Heart left ventricle (tissue), 13 donors: Measurements from ENCODE around the gene BMPR2.

Experiments used
- POLR2A ChIP-seq, 2 donors: fragments of 450-650 bp; IDR thresholded peaks; one replicate each; pipeline ENCODE4 v1.6.1; 2017; ENCODE audit warnings: antibody characterized with exemption in 2 of 2, mild to moderate bottlenecking in 2 of 2, moderate library complexity in 2 of 2
- TF ChIP-seq, protein P1 (sequence below), 12 donors: fragments of 200-600 bp; sonication (generic) in 4 of 12; IDR thresholded peaks; one replicate each; pipeline versions ENCODE4 v1.5.0 to v1.8.0; 2018 to 2022; ENCODE audit warnings: antibody characterized with exemption in 12 of 12, mild to moderate bottlenecking in 5 of 12
- donor health status: ischemic (EF 13 %, LVEDD 7.1; RV severe dilation, severe dysfunction).
- donor health status: DM: no; HTN: yes; CAD: no.
- donor health status: DM: no; HTN: no; CAD: no.
- donor health status: ischemic (EF 25% LVEDD 6.9; RV normal size, moderate dysfunction).
- donor health status: ischemic (EF 25% LVEDD 5.7; RV mildly dilated, moderate dysfunction).
- donor health status: ischemic (EF 35%, LVEDD 5.7; RV mildly dilated, moderate dysfunction).
- donor health status: nonischemic (EF 11% LVEDD 7.7; RV severe dilation, severe dysfunction).
- donor health status: DM: yes; HTN: yes; CAD: no.
- donor health status: PGD.
- donor health status: ischemic (EF 29% LVEDD 5.4; RV normal size, mild dysfunction).
- donor health status: nonischemic (EF 23%, LVEDD 6.1; RV moderate dilation, normal function).

DNA sequence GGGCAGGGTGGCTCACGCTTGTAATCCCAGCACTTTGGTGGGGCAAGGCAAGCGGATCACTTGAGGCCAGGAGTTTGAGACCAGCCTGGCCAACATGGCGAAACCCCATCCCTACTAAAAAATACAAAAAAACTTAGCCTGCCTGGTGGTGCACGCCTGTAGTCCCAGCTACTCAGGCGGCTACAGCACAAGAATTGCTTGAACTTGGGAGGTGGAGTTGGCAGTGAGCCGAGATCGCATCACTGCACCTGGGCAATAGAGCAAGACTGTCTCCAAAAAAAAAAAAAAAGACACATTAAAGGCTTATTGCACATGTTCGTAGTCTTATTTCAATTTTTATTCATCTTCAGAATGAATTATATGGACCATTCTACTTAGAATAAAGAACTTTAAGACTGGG lies 110.2 kb downstream of the BMPR2 start:
- TF ChIP-seq, protein P1, sequence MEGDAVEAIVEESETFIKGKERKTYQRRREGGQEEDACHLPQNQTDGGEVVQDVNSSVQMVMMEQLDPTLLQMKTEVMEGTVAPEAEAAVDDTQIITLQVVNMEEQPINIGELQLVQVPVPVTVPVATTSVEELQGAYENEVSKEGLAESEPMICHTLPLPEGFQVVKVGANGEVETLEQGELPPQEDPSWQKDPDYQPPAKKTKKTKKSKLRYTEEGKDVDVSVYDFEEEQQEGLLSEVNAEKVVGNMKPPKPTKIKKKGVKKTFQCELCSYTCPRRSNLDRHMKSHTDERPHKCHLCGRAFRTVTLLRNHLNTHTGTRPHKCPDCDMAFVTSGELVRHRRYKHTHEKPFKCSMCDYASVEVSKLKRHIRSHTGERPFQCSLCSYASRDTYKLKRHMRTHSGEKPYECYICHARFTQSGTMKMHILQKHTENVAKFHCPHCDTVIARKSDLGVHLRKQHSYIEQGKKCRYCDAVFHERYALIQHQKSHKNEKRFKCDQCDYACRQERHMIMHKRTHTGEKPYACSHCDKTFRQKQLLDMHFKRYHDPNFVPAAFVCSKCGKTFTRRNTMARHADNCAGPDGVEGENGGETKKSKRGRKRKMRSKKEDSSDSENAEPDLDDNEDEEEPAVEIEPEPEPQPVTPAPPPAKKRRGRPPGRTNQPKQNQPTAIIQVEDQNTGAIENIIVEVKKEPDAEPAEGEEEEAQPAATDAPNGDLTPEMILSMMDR (IDR thresholded peaks at IDR 0.05): no peak
- TF ChIP-seq POLR2A (IDR thresholded peaks at IDR 0.05): no peak
